DLD1 (cell line): ENCODE results near the gene RPL37A.

Experiments used
- in situ Hi-C: cut with HindIII; loops from 2 replicates; pipeline ENCODE4 v1.10.0; 2017; ENCODE audit warnings: low sequenced_read_pairs

The RPL37A gene

GRCh38 chr2:216486708-216487107 lies 11.9 kb upstream of the RPL37A start:
- in situ Hi-C loops, result no loop called here

- in situ Hi-C loops, result no loop called here
These were observed 8.6 kb upstream of the RPL37A start for GRCh38 chr2:216490061-216490460.

- in situ Hi-C loops, result no loop called here
These were observed 6.6 kb upstream of the RPL37A start for GRCh38 chr2:216491793-216492596.

GRCh38 chr2:216492597-216493333 lies 5.9 kb upstream of the RPL37A start:
- in situ Hi-C loops, result no loop called here

- in situ Hi-C loops, result no loop called here
These were observed 5.3 kb upstream of the RPL37A start for GRCh38 chr2:216493334-216493685.

- in situ Hi-C loops, result no loop called here
These were observed 3.0 kb upstream of the RPL37A start for GRCh38 chr2:216495656-216496055.

GRCh38 chr2:216497382-216498069 lies 1.1 kb upstream of the RPL37A start:
- in situ Hi-C loops, result no loop called here

- in situ Hi-C loops, result no loop called here
These were observed 620 bp upstream of the RPL37A start for GRCh38 chr2:216498070-216498378.

- in situ Hi-C loops, result loop anchor here (25.0 kb wide), 1 partner anchor 163 kb away; no protein-coding TSS in a partner anchor
These were observed 1.1 kb downstream of the RPL37A start for GRCh38 chr2:216499641-216500218.

- in situ Hi-C loops, result loop anchor here (25.0 kb wide), 1 partner anchor 162 kb away; no protein-coding TSS in a partner anchor
These were observed 1.9 kb downstream of the RPL37A start for GRCh38 chr2:216500572-216500971.

- in situ Hi-C loops, result loop anchor here (25.0 kb wide), 1 partner anchor 160 kb away; no protein-coding TSS in a partner anchor
These were observed 3.2 kb downstream of the RPL37A start for GRCh38 chr2:216501854-216502253.

- in situ Hi-C loops, result loop anchor here (25.0 kb wide), 1 partner anchor 160 kb away; no protein-coding TSS in a partner anchor
These were observed 3.9 kb downstream of the RPL37A start for GRCh38 chr2:216502381-216503158.

GRCh38 chr2:216503159-216503629 lies 4.5 kb downstream of the RPL37A start:
- in situ Hi-C loops, result loop anchor here (25.0 kb wide), 1 partner anchor 159 kb away; no protein-coding TSS in a partner anchor

GRCh38 chr2:216503697-216504375 lies 5.2 kb downstream of the RPL37A start:
- in situ Hi-C loops, result loop anchor here (25.0 kb wide), 1 partner anchor 158 kb away; no protein-coding TSS in a partner anchor

- in situ Hi-C loops, result loop anchor here (25.0 kb wide), 1 partner anchor 158 kb away; no protein-coding TSS in a partner anchor
These were observed 5.7 kb downstream of the RPL37A start for GRCh38 chr2:216504376-216504762.

GRCh38 chr2:216505133-216506106 lies 6.8 kb downstream of the RPL37A start:
- in situ Hi-C loops, result loop anchor here (25.0 kb wide), 1 partner anchor 157 kb away; no protein-coding TSS in a partner anchor

GRCh38 chr2:216507220-216508160 lies 8.8 kb downstream of the RPL37A start:
- in situ Hi-C loops, result loop anchor here (25.0 kb wide), 1 partner anchor 155 kb away; no protein-coding TSS in a partner anchor
